ENCODE data around the gene COL6A1. TPM values are rescaled to one million over a fixed set of nuclear protein-coding genes. Genes with fewer than 3 reads are reported as not detected.

Gene COL6A1
- total RNA-seq, 5 donors from 2014 or later (not counting 1 experiment from before 2014, with no cell fraction given) = 4.2 to 25.3 (median 14.6) TPM

GRCh38 chr21:45988366-45989347 lies 7.1 kb downstream of the COL6A1 start:
- Mint-ChIP-seq H3K9me3 (no peaks in the 10 kb centered on the region), H3K27ac (no peak overlapping the region), H3K4me3 (no peak overlapping the region), H3K4me1 (peaks cover 0 to 10% (median 5%) of the 10 kb centered on the region in 3 donors), H3K36me3 (no peaks in the 10 kb centered on the region), H3K27me3 (no peaks in the 10 kb centered on the region)
- Histone ChIP-seq H3K36me3 (ENCODE audit: control insufficient read depth in 2 of 2, extremely low read depth in 1 of 2, insufficient read depth in 1 of 2, low read length in 1 of 2) (no peaks in the 10 kb centered on the region), H3K4me3 (ENCODE audit: control insufficient read depth in 1 of 2, extremely low read depth in 1 of 2, low read length in 1 of 2) (no peak overlapping the region), H3K9me3 (no peaks in the 10 kb centered on the region), H3K27me3 (replicated peaks in 1 of 2; ENCODE audit: control insufficient read depth in 2 of 2, extremely low read depth in 1 of 2, insufficient read depth in 2 of 2, low read length in 1 of 2) (peaks cover 0 to 4% of the 10 kb centered on the region in 2 experiments), H3K27ac (ENCODE audit: low read length) (no peak overlapping the region), H3K4me1 (ENCODE audit: control insufficient read depth in 1 of 2, extremely low read depth in 1 of 2, insufficient read depth in 2 of 2, low read length in 2 of 2) (no peaks in the 10 kb centered on the region)
- ChIA-PET POLR2A (no interaction called here), CTCF (no interaction called here)
- ATAC-seq (replicated peaks in 1 of 4) (no peak), DNase-seq (peak in 2 of 35 experiments; percentile 1 to 8)
- 75% methylated on average over 16 of the region's 36 CpGs for WGBS (ENCODE audit: insufficient coverage)

DNA sequence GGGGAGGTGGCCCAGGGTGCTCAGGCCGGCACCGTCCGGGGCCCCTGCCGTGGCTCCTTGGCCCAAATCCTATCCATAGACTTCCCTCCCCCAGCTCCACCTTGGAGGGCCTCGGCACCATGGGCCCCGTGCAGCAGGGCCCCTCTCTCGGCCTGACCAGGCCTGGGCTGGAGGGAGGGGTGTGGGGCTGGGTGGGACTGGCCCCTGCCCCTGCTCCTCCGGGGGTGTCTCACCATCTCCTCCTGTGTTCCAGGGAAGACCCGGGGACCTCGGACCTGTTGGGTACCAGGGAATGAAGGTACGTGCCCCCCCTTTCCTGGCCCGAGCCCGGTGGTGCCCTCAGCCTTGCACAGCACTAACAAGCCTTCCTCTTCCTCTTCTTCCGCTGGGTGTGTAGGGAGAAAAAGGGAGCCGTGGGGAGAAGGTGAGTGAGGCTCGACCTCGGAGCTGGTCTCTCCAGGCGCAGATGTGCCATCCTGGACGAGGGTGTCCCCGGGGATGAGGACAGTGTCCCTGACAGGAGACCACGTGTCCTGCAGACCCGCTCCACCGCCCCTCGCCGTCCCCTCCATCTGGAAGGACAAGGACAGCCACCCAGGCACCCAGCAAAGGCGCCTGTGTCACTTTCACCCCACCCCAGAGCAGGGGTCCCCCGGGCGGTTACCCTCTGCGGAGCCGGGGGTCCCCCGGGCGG lies 7.9 kb downstream of the COL6A1 start:
- no peaks in the 10 kb centered on the region for H3K9me3 Mint-ChIP-seq
- H3K27ac ChIP-seq (ENCODE audit: low read length) = no peak overlapping the region
- POLR2A ChIA-PET = no interaction called here
- no peaks in the 10 kb centered on the region for H3K36me3 ChIP-seq (ENCODE audit: control insufficient read depth in 2 of 2, extremely low read depth in 1 of 2, insufficient read depth in 1 of 2, low read length in 1 of 2)
- H3K27ac Mint-ChIP-seq = no peak overlapping the region
- H3K4me3 ChIP-seq (ENCODE audit: control insufficient read depth in 1 of 2, extremely low read depth in 1 of 2, low read length in 1 of 2) = no peak overlapping the region
- no peaks in the 10 kb centered on the region for H3K36me3 Mint-ChIP-seq
- no peaks in the 10 kb centered on the region for H3K27me3 Mint-ChIP-seq
- no peaks in the 10 kb centered on the region for H3K9me3 ChIP-seq
- H3K27me3 ChIP-seq (replicated peaks in 1 of 2; ENCODE audit: control insufficient read depth in 2 of 2, extremely low read depth in 1 of 2, insufficient read depth in 2 of 2, low read length in 1 of 2) = peaks cover 0 to 4% of the 10 kb centered on the region in 2 experiments
- no peak overlapping the region for H3K4me3 Mint-ChIP-seq
- DNase-seq = peak in 3 of 35 experiments; percentile 1 to 21 (median 2)
- no peak for ATAC-seq (replicated peaks in 1 of 4)
- WGBS (ENCODE audit: insufficient coverage) = 88% methylated on average over 9 of the region's 32 CpGs
- no peaks in the 10 kb centered on the region for H3K4me1 ChIP-seq (ENCODE audit: control insufficient read depth in 1 of 2, extremely low read depth in 1 of 2, insufficient read depth in 2 of 2, low read length in 2 of 2)
- CTCF ChIA-PET = no interaction called here
- peaks cover 0 to 9% (median 2%) of the 10 kb centered on the region in 3 donors for H3K4me1 Mint-ChIP-seq

- ChIA-PET CTCF (no interaction called here), POLR2A (no interaction called here)
- DNase-seq (peak in 2 of 35 experiments; percentile 2 to 17), ATAC-seq (replicated peaks in 1 of 4) (no peak)
- no peak overlapping the region for H3K4me3 Mint-ChIP-seq
- H3K4me1 Mint-ChIP-seq = peaks cover 0 to 2% (median 0%) of the 10 kb centered on the region in 3 donors
- no peaks in the 10 kb centered on the region for H3K27me3 Mint-ChIP-seq
- Histone ChIP-seq H3K27ac (ENCODE audit: low read length) (no peak overlapping the region), H3K4me3 (ENCODE audit: control insufficient read depth in 1 of 2, extremely low read depth in 1 of 2, low read length in 1 of 2) (no peak overlapping the region), H3K4me1 (ENCODE audit: control insufficient read depth in 1 of 2, extremely low read depth in 1 of 2, insufficient read depth in 2 of 2, low read length in 2 of 2) (no peaks in the 10 kb centered on the region), H3K9me3 (no peaks in the 10 kb centered on the region), H3K27me3 (replicated peaks in 1 of 2; ENCODE audit: control insufficient read depth in 2 of 2, extremely low read depth in 1 of 2, insufficient read depth in 2 of 2, low read length in 1 of 2) (peaks cover 0 to 4% of the 10 kb centered on the region in 2 experiments), H3K36me3 (ENCODE audit: control insufficient read depth in 2 of 2, extremely low read depth in 1 of 2, insufficient read depth in 1 of 2, low read length in 1 of 2) (no peaks in the 10 kb centered on the region)
- no peak overlapping the region for H3K27ac Mint-ChIP-seq
- no peaks in the 10 kb centered on the region for H3K9me3 Mint-ChIP-seq
- no peaks in the 10 kb centered on the region for H3K36me3 Mint-ChIP-seq
- 84% methylated on average over 14 of the region's 30 CpGs for WGBS (ENCODE audit: insufficient coverage)
Measured at GRCh38 chr21:45990049-45990711, 8.6 kb downstream of the COL6A1 start.

GRCh38 chr21:45990741-45991605 lies 9.4 kb downstream of the COL6A1 start:
- H3K36me3 Mint-ChIP-seq = no peaks in the 10 kb centered on the region
- no peaks in the 10 kb centered on the region for H3K9me3 ChIP-seq
- 75% methylated on average over 16 of the region's 45 CpGs for WGBS (ENCODE audit: insufficient coverage)
- no peaks in the 10 kb centered on the region for H3K9me3 Mint-ChIP-seq
- CTCF ChIA-PET = no interaction called here
- H3K27ac ChIP-seq (ENCODE audit: low read length) = no peak overlapping the region
- DNase-seq = peak in 2 of 35 experiments; percentile 2 to 21
- H3K27ac Mint-ChIP-seq = no peak overlapping the region
- H3K4me1 ChIP-seq (ENCODE audit: control insufficient read depth in 1 of 2, extremely low read depth in 1 of 2, insufficient read depth in 2 of 2, low read length in 2 of 2) = no peaks in the 10 kb centered on the region
- H3K4me1 Mint-ChIP-seq = no peaks in the 10 kb centered on the region
- H3K27me3 Mint-ChIP-seq = no peaks in the 10 kb centered on the region
- no peak for ATAC-seq (replicated peaks in 1 of 4)
- peaks cover 0 to 4% of the 10 kb centered on the region in 2 experiments for H3K27me3 ChIP-seq (replicated peaks in 1 of 2; ENCODE audit: control insufficient read depth in 2 of 2, extremely low read depth in 1 of 2, insufficient read depth in 2 of 2, low read length in 1 of 2)
- H3K4me3 ChIP-seq (ENCODE audit: control insufficient read depth in 1 of 2, extremely low read depth in 1 of 2, low read length in 1 of 2) = no peak overlapping the region
- POLR2A ChIA-PET = no interaction called here
- H3K4me3 Mint-ChIP-seq = no peak overlapping the region
- no peaks in the 10 kb centered on the region for H3K36me3 ChIP-seq (ENCODE audit: control insufficient read depth in 2 of 2, extremely low read depth in 1 of 2, insufficient read depth in 1 of 2, low read length in 1 of 2)

DNA sequence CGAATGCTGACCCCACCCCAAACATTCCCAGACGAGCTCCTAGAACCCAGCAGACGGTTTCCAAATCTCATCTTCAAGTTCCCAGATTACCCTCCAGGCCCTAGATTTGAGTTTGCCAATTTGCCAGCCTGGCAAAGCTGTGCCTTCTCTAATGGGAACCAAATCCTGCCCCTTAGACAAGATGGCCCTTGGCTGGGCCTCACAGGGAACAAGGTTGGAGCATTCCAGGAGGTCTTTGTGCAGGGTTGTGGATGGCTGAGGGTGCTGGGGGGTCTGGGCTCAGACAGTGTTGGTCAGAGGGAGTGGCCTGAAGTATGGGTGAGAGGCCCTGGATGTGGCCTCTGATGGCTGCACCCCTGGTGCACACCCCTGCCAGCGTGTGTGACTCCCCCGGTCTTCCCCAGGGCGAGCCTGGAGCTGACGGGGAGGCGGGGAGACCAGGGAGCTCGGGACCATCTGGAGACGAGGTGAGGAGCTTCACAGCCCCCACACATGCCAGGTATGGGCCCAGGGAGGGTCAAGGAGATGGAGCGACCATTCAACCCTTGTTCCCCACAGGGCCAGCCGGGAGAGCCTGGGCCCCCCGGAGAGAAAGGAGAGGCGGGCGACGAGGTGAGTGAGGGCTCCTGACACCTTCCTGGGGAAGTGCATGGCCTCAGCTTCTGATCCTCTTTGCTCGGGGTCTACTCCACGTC lies 10.2 kb downstream of the COL6A1 start:
- ATAC-seq (replicated peaks in 1 of 4) = no peak
- Histone ChIP-seq H3K4me3 (ENCODE audit: control insufficient read depth in 1 of 2, extremely low read depth in 1 of 2, low read length in 1 of 2) (no peak overlapping the region), H3K36me3 (ENCODE audit: control insufficient read depth in 2 of 2, extremely low read depth in 1 of 2, insufficient read depth in 1 of 2, low read length in 1 of 2) (no peaks in the 10 kb centered on the region), H3K27me3 (replicated peaks in 1 of 2; ENCODE audit: control insufficient read depth in 2 of 2, extremely low read depth in 1 of 2, insufficient read depth in 2 of 2, low read length in 1 of 2) (peaks cover 0 to 4% of the 10 kb centered on the region in 2 experiments), H3K27ac (ENCODE audit: low read length) (no peak overlapping the region), H3K4me1 (ENCODE audit: control insufficient read depth in 1 of 2, extremely low read depth in 1 of 2, insufficient read depth in 2 of 2, low read length in 2 of 2) (no peaks in the 10 kb centered on the region), H3K9me3 (no peaks in the 10 kb centered on the region)
- Mint-ChIP-seq H3K27me3 (no peaks in the 10 kb centered on the region), H3K36me3 (no peaks in the 10 kb centered on the region), H3K4me3 (no peak overlapping the region), H3K9me3 (no peaks in the 10 kb centered on the region), H3K27ac (no peak overlapping the region), H3K4me1 (no peaks in the 10 kb centered on the region)
- WGBS (ENCODE audit: insufficient coverage) = 83% methylated on average over 16 of the region's 18 CpGs
- ChIA-PET POLR2A (no interaction called here), CTCF (no interaction called here)
- DNase-seq = peak in 2 of 35 experiments; percentile 1 to 7

All from T-cell (primary cell).